Measurements from ENCODE around the gene CISD1. TPM values are rescaled to one million over a fixed set of nuclear protein-coding genes. Genes with fewer than 3 reads are reported as not detected.

The CISD1 gene
- total RNA-seq, 1 experiment from 2014 or later = 46.6 TPM

- no peak overlapping the region for H3K27ac Mint-ChIP-seq
- ATAC-seq (no peak), DNase-seq (ENCODE audit: low spot score) (no peak)
- no peaks in the 10 kb centered on the region for H3K36me3 Mint-ChIP-seq
- H3K4me3 Mint-ChIP-seq = no peak overlapping the region
- peaks cover 5% of the 10 kb centered on the region for H3K27me3 Mint-ChIP-seq (ENCODE audit: low read depth)
- CTCF ChIA-PET = no interaction called here
- H3K4me1 Mint-ChIP-seq = no peaks in the 10 kb centered on the region
- POLR2A ChIA-PET = no interaction called here
- H3K9me3 Mint-ChIP-seq = peaks cover 7% of the 10 kb centered on the region
- TF ChIP-seq NFYB (CRISPR knock-in tag; conservative IDR thresholded peaks at IDR 0.05; ENCODE audit: low read depth) (no peak), PRRX2 (CRISPR knock-in tag; IDR thresholded peaks at IDR 0.05) (no peak), EMX1 (CRISPR knock-in tag; IDR thresholded peaks at IDR 0.05) (no peak), JAZF1 (CRISPR knock-in tag; IDR thresholded peaks at IDR 0.05) (no peak), NR3C1 (CRISPR knock-in tag; conservative IDR thresholded peaks at IDR 0.05; ENCODE audit: low read depth) (no peak), SMAD4 (CRISPR knock-in tag; IDR thresholded peaks at IDR 0.05) (no peak), NR2C2 (CRISPR knock-in tag; IDR thresholded peaks at IDR 0.05) (no peak), NFE2L1 (CRISPR knock-in tag; IDR thresholded peaks at IDR 0.05) (no peak)
- TF ChIP-seq, protein P1, sequence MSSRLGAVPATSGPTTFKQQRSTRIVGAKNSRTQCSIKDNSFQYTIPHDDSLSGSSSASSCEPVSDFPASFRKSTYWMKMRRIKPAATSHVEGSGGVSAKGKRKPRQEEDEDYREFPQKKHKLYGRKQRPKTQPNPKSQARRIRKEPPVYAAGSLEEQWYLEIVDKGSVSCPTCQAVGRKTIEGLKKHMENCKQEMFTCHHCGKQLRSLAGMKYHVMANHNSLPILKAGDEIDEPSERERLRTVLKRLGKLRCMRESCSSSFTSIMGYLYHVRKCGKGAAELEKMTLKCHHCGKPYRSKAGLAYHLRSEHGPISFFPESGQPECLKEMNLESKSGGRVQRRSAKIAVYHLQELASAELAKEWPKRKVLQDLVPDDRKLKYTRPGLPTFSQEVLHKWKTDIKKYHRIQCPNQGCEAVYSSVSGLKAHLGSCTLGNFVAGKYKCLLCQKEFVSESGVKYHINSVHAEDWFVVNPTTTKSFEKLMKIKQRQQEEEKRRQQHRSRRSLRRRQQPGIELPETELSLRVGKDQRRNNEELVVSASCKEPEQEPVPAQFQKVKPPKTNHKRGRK (CRISPR knock-in tag; IDR thresholded peaks at IDR 0.05; ENCODE audit: borderline replicate concordance) = no peak
- TF ChIP-seq, protein P2, sequence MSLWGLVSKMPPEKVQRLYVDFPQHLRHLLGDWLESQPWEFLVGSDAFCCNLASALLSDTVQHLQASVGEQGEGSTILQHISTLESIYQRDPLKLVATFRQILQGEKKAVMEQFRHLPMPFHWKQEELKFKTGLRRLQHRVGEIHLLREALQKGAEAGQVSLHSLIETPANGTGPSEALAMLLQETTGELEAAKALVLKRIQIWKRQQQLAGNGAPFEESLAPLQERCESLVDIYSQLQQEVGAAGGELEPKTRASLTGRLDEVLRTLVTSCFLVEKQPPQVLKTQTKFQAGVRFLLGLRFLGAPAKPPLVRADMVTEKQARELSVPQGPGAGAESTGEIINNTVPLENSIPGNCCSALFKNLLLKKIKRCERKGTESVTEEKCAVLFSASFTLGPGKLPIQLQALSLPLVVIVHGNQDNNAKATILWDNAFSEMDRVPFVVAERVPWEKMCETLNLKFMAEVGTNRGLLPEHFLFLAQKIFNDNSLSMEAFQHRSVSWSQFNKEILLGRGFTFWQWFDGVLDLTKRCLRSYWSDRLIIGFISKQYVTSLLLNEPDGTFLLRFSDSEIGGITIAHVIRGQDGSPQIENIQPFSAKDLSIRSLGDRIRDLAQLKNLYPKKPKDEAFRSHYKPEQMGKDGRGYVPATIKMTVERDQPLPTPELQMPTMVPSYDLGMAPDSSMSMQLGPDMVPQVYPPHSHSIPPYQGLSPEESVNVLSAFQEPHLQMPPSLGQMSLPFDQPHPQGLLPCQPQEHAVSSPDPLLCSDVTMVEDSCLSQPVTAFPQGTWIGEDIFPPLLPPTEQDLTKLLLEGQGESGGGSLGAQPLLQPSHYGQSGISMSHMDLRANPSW (CRISPR knock-in tag; conservative IDR thresholded peaks at IDR 0.05; ENCODE audit: low read depth) = no peak
- TF ChIP-seq, protein P3, sequence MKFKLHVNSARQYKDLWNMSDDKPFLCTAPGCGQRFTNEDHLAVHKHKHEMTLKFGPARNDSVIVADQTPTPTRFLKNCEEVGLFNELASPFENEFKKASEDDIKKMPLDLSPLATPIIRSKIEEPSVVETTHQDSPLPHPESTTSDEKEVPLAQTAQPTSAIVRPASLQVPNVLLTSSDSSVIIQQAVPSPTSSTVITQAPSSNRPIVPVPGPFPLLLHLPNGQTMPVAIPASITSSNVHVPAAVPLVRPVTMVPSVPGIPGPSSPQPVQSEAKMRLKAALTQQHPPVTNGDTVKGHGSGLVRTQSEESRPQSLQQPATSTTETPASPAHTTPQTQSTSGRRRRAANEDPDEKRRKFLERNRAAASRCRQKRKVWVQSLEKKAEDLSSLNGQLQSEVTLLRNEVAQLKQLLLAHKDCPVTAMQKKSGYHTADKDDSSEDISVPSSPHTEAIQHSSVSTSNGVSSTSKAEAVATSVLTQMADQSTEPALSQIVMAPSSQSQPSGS (CRISPR knock-in tag; IDR thresholded peaks at IDR 0.05; ENCODE audit: borderline replicate concordance, low read depth) = no peak
Observed at GRCh38 chr10:58328233-58328632, 59.3 kb downstream of the CISD1 start.

GRCh38 chr10:58330431-58330830, 61.5 kb downstream of the CISD1 start:
- TF ChIP-seq SMAD3 (CRISPR knock-in tag; IDR thresholded peaks at IDR 0.05; ENCODE audit: borderline replicate concordance) = no peak
- TF ChIP-seq ZBTB21 (CRISPR knock-in tag; IDR thresholded peaks at IDR 0.05; ENCODE audit: borderline replicate concordance) = no peak
- TF ChIP-seq, protein P4, sequence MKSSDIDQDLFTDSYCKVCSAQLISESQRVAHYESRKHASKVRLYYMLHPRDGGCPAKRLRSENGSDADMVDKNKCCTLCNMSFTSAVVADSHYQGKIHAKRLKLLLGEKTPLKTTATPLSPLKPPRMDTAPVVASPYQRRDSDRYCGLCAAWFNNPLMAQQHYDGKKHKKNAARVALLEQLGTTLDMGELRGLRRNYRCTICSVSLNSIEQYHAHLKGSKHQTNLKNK (CRISPR knock-in tag; IDR thresholded peaks at IDR 0.05) = no peak
- TF ChIP-seq MLX (CRISPR knock-in tag; IDR thresholded peaks at IDR 0.05) = no peak
- TF ChIP-seq, protein P5, sequence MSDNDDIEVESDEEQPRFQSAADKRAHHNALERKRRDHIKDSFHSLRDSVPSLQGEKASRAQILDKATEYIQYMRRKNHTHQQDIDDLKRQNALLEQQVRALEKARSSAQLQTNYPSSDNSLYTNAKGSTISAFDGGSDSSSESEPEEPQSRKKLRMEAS (CRISPR knock-in tag; IDR thresholded peaks at IDR 0.05) = no peak
- peaks cover 7% of the 10 kb centered on the region for H3K9me3 Mint-ChIP-seq
- no peaks in the 10 kb centered on the region for H3K36me3 Mint-ChIP-seq
- no peak for DNase-seq (ENCODE audit: low spot score)
- peaks cover 5% of the 10 kb centered on the region for H3K27me3 Mint-ChIP-seq (ENCODE audit: low read depth)
- H3K27ac Mint-ChIP-seq = no peak overlapping the region
- ChIA-PET POLR2A (no interaction called here), CTCF (interaction anchor here (0.6 kb wide), 1 partner anchor 30 kb away, joined by 3 read pairs; no protein-coding TSS in a partner anchor)
- H3K4me1 Mint-ChIP-seq = peaks cover 4% of the 10 kb centered on the region
- ATAC-seq = no peak
- no peak overlapping the region for H3K4me3 Mint-ChIP-seq

- peaks cover 7% of the 10 kb centered on the region for H3K9me3 Mint-ChIP-seq
Observed at GRCh38 chr10:58331646-58332045, 62.7 kb downstream of the CISD1 start.

More at GRCh38 chr10:58331646-58332045, 62.7 kb downstream of the CISD1 start:
- no peak for DNase-seq (ENCODE audit: low spot score)
- H3K27me3 Mint-ChIP-seq (ENCODE audit: low read depth) = peaks cover 2% of the 10 kb centered on the region
- H3K36me3 Mint-ChIP-seq = no peaks in the 10 kb centered on the region
- TF ChIP-seq, protein P3 (CRISPR knock-in tag; IDR thresholded peaks at IDR 0.05; ENCODE audit: borderline replicate concordance, low read depth) = no peak
- TF ChIP-seq ETV6 (CRISPR knock-in tag; IDR thresholded peaks at IDR 0.05) (no peak), MLX (CRISPR knock-in tag; IDR thresholded peaks at IDR 0.05) (no peak)
- TF ChIP-seq, protein P1 (CRISPR knock-in tag; IDR thresholded peaks at IDR 0.05; ENCODE audit: borderline replicate concordance) = no peak
- H3K4me1 Mint-ChIP-seq = peaks cover 12% of the 10 kb centered on the region
- POLR2A ChIA-PET = no interaction called here
- no peak overlapping the region for H3K27ac Mint-ChIP-seq
- no peak overlapping the region for H3K4me3 Mint-ChIP-seq
- CTCF ChIA-PET = no interaction called here
- no peak for ATAC-seq

Data from WTC11 (cell line).